ENCODE measurements around the gene RBM38. TPM values are rescaled to one million over a fixed set of nuclear protein-coding genes. Genes with fewer than 3 reads are reported as not detected.

Gene RBM38
- total and polyA plus RNA-seq, 3 donors from 2014 or later, result 69.6 to 114 (median 108) TPM

GRCh38 chr20:57410398-57410920, 19.3 kb downstream of the RBM38 start:
- peaks cover 46% of the 10 kb centered on the region for H3K4me1 ChIP-seq
- no peaks in the 10 kb centered on the region for H3K36me3 ChIP-seq (ENCODE audit: low read depth, missing control alignments)

GRCh38 chr20:57410924-57411323, 19.7 kb downstream of the RBM38 start:
- Histone ChIP-seq H3K4me3 (no peak overlapping the region), H3K27ac (no peak overlapping the region), H3K9me3 (no peaks in the 10 kb centered on the region), H3K4me1 (peaks cover 46% of the 10 kb centered on the region), H3K27me3 (no peaks in the 10 kb centered on the region), H3K36me3 (ENCODE audit: low read depth, missing control alignments) (no peaks in the 10 kb centered on the region)
- WGBS, 2 donors, result 79% methylated on average over 5 of the region's 5 CpGs
- intact Hi-C loops (cut with DNase I; ENCODE audit: low total_unique reads), result no loop called here
- no peak for DNase-seq
- TF ChIP-seq CTCF (IDR thresholded peaks at IDR 0.05) (no peak), POLR2A (IDR thresholded peaks at IDR 0.05) (no peak)

More at GRCh38 chr20:57410398-57410920, 19.3 kb downstream of the RBM38 start:
- no peak overlapping the region for H3K27ac ChIP-seq
- no peaks in the 10 kb centered on the region for H3K27me3 ChIP-seq
- TF ChIP-seq CTCF (IDR thresholded peaks at IDR 0.05) (no peak), POLR2A (IDR thresholded peaks at IDR 0.05) (no peak)
- DNase-seq, result no peak
- 64 to 74% methylated on average over 10 to 15 of the region's 15 CpGs for WGBS, 2 donors
- H3K9me3 ChIP-seq, result no peaks in the 10 kb centered on the region
- intact Hi-C loops (cut with DNase I; ENCODE audit: low total_unique reads), result no loop called here
- no peak overlapping the region for H3K4me3 ChIP-seq

- H3K9me3 ChIP-seq, result no peaks in the 10 kb centered on the region
- H3K27me3 ChIP-seq, result no peaks in the 10 kb centered on the region
- no peak for DNase-seq
- peaks cover 54% of the 10 kb centered on the region for H3K4me1 ChIP-seq
- WGBS, 2 donors, result 69 to 81% methylated on average over 8 to 31 of the region's 31 CpGs
- TF ChIP-seq CTCF (IDR thresholded peaks at IDR 0.05) (no peak), POLR2A (IDR thresholded peaks at IDR 0.05) (no peak)
- intact Hi-C loops (cut with DNase I; ENCODE audit: low total_unique reads), result no loop called here
- H3K36me3 ChIP-seq (ENCODE audit: low read depth, missing control alignments), result no peaks in the 10 kb centered on the region
- H3K27ac ChIP-seq, result peak overlapping the region in 1 of 2 donors; percentile 10
- no peak overlapping the region for H3K4me3 ChIP-seq
Measured at GRCh38 chr20:57411406-57412283, 20.4 kb downstream of the RBM38 start.

GRCh38 chr20:57412347-57413029, 21.3 kb downstream of the RBM38 start:
- DNase-seq, result peak; percentile 68
- no peak for TF ChIP-seq CTCF (IDR thresholded peaks at IDR 0.05)
- no peak for TF ChIP-seq POLR2A (IDR thresholded peaks at IDR 0.05)
- no peaks in the 10 kb centered on the region for H3K36me3 ChIP-seq (ENCODE audit: low read depth, missing control alignments)
- H3K4me1 ChIP-seq, result peaks cover 54% of the 10 kb centered on the region
- intact Hi-C loops (cut with DNase I; ENCODE audit: low total_unique reads), result no loop called here
- no peak overlapping the region for H3K27ac ChIP-seq
- no peaks in the 10 kb centered on the region for H3K27me3 ChIP-seq
- H3K9me3 ChIP-seq, result no peaks in the 10 kb centered on the region
- H3K4me3 ChIP-seq, result no peak overlapping the region
- 67 to 76% methylated on average over 5 to 8 of the region's 8 CpGs for WGBS, 2 donors

All from testis (tissue), 3 donors.